ENCODE measurements around the gene GPR26. TPM values are rescaled to one million over a fixed set of nuclear protein-coding genes. Genes with fewer than 3 reads are reported as not detected.
"Not testable (repeated sequence)": the region's sequence is repeated elsewhere in the genome, so short reads cannot be mapped to it uniquely, and the experiment has no call there.

Gene GPR26
- total and polyA plus RNA-seq, 4 donors = not detected

GRCh38 chr10:123726381-123726780, 60.2 kb downstream of the GPR26 start:
- Histone ChIP-seq H3K9me3 (ENCODE audit: control insufficient read depth in 4 of 4, insufficient read depth in 3 of 4, low read length in 3 of 4) (no peaks in the 10 kb centered on the region), H3K27ac (ENCODE audit: low read depth in 1 of 2, low read length in 1 of 2) (no peak overlapping the region), H3K4me1 (ENCODE audit: control insufficient read depth in 5 of 5, insufficient read depth in 5 of 5, low read length in 5 of 5) (no peaks in the 10 kb centered on the region), H3K36me3 (ENCODE audit: control insufficient read depth in 4 of 4, insufficient read depth in 4 of 4, low read length in 4 of 4) (no peaks in the 10 kb centered on the region), H3K27me3 (ENCODE audit: control insufficient read depth in 3 of 3, insufficient read depth in 3 of 3, low read length in 2 of 3) (peaks cover 0 to 7% (median 0%) of the 10 kb centered on the region in 3 donors), H3K4me3 (no peak overlapping the region), H3K9ac (ENCODE audit: insufficient read depth in 1 of 2, low read length in 2 of 2) (no peak overlapping the region)
- ATAC-seq (ENCODE audit: insufficient read depth, low FRiP score) (no peak), DNase-seq (no peak)
- TF ChIP-seq, protein P1, sequence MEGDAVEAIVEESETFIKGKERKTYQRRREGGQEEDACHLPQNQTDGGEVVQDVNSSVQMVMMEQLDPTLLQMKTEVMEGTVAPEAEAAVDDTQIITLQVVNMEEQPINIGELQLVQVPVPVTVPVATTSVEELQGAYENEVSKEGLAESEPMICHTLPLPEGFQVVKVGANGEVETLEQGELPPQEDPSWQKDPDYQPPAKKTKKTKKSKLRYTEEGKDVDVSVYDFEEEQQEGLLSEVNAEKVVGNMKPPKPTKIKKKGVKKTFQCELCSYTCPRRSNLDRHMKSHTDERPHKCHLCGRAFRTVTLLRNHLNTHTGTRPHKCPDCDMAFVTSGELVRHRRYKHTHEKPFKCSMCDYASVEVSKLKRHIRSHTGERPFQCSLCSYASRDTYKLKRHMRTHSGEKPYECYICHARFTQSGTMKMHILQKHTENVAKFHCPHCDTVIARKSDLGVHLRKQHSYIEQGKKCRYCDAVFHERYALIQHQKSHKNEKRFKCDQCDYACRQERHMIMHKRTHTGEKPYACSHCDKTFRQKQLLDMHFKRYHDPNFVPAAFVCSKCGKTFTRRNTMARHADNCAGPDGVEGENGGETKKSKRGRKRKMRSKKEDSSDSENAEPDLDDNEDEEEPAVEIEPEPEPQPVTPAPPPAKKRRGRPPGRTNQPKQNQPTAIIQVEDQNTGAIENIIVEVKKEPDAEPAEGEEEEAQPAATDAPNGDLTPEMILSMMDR (IDR thresholded peaks at IDR 0.05; ENCODE audit: control extremely low read depth, extremely low read depth) = no peak
- 60 to 80% methylated on average over 3 of the region's 3 CpGs for WGBS, 2 donors

DNA sequence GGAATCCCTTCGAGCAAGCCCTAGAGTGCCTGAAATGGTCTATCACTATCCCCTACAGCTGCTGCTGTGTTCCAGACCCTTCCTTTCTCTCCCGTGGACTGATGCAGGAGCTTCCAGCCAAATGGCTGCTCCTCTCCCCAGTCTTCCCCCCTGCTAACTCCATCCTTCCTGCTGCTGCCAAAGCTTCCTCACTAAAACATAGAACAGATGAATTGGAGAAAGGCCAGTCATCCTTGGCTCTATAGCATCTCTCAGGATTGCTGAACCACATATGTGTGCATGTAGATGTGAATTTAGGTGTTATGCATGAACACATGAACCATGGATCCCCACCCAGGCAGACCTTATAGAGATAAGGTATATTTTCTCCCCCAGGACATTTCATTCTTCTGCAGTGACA, 60.7 kb downstream of the GPR26 start:
- H3K27me3 ChIP-seq (ENCODE audit: control insufficient read depth in 3 of 3, insufficient read depth in 3 of 3, low read length in 2 of 3) = peaks cover 0 to 7% (median 0%) of the 10 kb centered on the region in 3 donors
- no peak overlapping the region for H3K4me3 ChIP-seq
- H3K36me3 ChIP-seq (ENCODE audit: control insufficient read depth in 4 of 4, insufficient read depth in 4 of 4, low read length in 4 of 4) = no peaks in the 10 kb centered on the region
- H3K4me1 ChIP-seq (ENCODE audit: control insufficient read depth in 5 of 5, insufficient read depth in 5 of 5, low read length in 5 of 5) = no peaks in the 10 kb centered on the region
- H3K9me3 ChIP-seq (ENCODE audit: control insufficient read depth in 4 of 4, insufficient read depth in 3 of 4, low read length in 3 of 4) = no peaks in the 10 kb centered on the region
- ATAC-seq (ENCODE audit: insufficient read depth, low FRiP score) (no peak), DNase-seq (no peak)
- H3K27ac ChIP-seq (ENCODE audit: low read depth in 1 of 2, low read length in 1 of 2) = no peak overlapping the region
- TF ChIP-seq, protein P1 (IDR thresholded peaks at IDR 0.05; ENCODE audit: control extremely low read depth, extremely low read depth) = no peak
- WGBS, 2 donors = 75 to 85% methylated on average over 2 of the region's 2 CpGs
- no peak overlapping the region for H3K9ac ChIP-seq (ENCODE audit: insufficient read depth in 1 of 2, low read length in 2 of 2)

DNA sequence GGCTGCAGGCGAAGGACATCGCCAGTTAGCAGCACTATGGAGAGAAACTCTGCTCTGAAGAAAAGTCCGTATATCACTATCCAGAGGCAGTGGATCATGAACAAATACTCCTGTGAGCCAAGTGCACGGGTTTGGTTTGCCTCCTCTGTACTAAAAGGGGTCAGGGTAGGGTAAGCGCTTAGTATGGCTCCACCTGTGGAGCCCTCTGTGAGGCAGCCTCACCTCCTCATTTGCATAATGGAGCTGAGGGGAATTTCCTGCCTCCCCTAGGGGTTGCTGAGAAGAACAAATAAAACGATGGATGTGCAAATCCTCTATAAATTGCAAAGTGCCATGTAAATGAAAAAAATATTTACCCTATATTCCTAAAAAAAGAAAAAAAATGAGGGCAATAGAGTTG, 63.4 kb downstream of the GPR26 start:
- DNase-seq (no peak), ATAC-seq (ENCODE audit: insufficient read depth, low FRiP score) (no peak)
- Histone ChIP-seq H3K27me3 (ENCODE audit: control insufficient read depth in 3 of 3, insufficient read depth in 3 of 3, low read length in 2 of 3) (no peaks in the 10 kb centered on the region), H3K4me3 (no peak overlapping the region), H3K9me3 (ENCODE audit: control insufficient read depth in 4 of 4, insufficient read depth in 3 of 4, low read length in 3 of 4) (no peaks in the 10 kb centered on the region), H3K9ac (ENCODE audit: insufficient read depth in 1 of 2, low read length in 2 of 2) (no peak overlapping the region), H3K27ac (ENCODE audit: low read depth in 1 of 2, low read length in 1 of 2) (no peak overlapping the region), H3K4me1 (ENCODE audit: control insufficient read depth in 5 of 5, insufficient read depth in 5 of 5, low read length in 5 of 5) (no peaks in the 10 kb centered on the region), H3K36me3 (ENCODE audit: control insufficient read depth in 4 of 4, insufficient read depth in 4 of 4, low read length in 4 of 4) (no peaks in the 10 kb centered on the region)
- TF ChIP-seq, protein P1 (IDR thresholded peaks at IDR 0.05; ENCODE audit: control extremely low read depth, extremely low read depth) = no peak
- 75 to 83% methylated on average over 6 of the region's 6 CpGs for WGBS, 2 donors

DNA sequence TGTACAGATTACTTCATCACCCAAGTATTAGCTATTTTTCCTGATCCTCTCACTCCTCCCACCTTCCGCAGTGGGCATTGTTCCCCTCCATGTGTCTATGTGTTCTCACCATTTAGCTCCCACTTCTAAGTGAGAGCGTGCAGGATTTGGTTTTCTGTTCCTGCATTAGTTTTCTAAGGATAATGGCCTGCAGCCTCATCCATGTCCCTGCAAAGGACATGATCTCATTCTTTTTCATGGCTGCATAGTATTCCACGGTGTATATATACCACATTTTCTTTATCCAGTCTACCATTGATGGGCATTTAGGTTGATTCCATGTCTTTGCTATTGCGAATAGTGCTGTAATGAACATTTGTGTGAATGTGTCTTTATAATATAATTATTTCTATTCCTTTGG, 70.8 kb downstream of the GPR26 start:
- not testable (repeated sequence) for H3K9ac ChIP-seq (ENCODE audit: insufficient read depth in 1 of 2, low read length in 2 of 2); H3K4me3 ChIP-seq; H3K27ac ChIP-seq (ENCODE audit: low read depth in 1 of 2, low read length in 1 of 2); H3K4me1 ChIP-seq (ENCODE audit: control insufficient read depth in 5 of 5, insufficient read depth in 5 of 5, low read length in 5 of 5); H3K27me3 ChIP-seq (ENCODE audit: control insufficient read depth in 3 of 3, insufficient read depth in 3 of 3, low read length in 2 of 3); H3K36me3 ChIP-seq (ENCODE audit: control insufficient read depth in 4 of 4, insufficient read depth in 4 of 4, low read length in 4 of 4); ATAC-seq (ENCODE audit: insufficient read depth, low FRiP score); DNase-seq; H3K9me3 ChIP-seq (ENCODE audit: control insufficient read depth in 4 of 4, insufficient read depth in 3 of 4, low read length in 3 of 4)
- 92 to 95% methylated on average over 4 of the region's 4 CpGs for WGBS, 2 donors
